Measurements from ENCODE around the gene PTPRN2.

GRCh38 chr7:158229945-158230344 is 357.7 kb downstream of the PTPRN2 start:
- TF ChIP-seq, protein P1, sequence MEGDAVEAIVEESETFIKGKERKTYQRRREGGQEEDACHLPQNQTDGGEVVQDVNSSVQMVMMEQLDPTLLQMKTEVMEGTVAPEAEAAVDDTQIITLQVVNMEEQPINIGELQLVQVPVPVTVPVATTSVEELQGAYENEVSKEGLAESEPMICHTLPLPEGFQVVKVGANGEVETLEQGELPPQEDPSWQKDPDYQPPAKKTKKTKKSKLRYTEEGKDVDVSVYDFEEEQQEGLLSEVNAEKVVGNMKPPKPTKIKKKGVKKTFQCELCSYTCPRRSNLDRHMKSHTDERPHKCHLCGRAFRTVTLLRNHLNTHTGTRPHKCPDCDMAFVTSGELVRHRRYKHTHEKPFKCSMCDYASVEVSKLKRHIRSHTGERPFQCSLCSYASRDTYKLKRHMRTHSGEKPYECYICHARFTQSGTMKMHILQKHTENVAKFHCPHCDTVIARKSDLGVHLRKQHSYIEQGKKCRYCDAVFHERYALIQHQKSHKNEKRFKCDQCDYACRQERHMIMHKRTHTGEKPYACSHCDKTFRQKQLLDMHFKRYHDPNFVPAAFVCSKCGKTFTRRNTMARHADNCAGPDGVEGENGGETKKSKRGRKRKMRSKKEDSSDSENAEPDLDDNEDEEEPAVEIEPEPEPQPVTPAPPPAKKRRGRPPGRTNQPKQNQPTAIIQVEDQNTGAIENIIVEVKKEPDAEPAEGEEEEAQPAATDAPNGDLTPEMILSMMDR (IDR thresholded peaks at IDR 0.05): no peak
- no peak for TF ChIP-seq EP300 (IDR thresholded peaks at IDR 0.05)

All from sigmoid colon (tissue), 4 donors.